ENCODE data around the gene FCER1G. TPM values are rescaled to one million over a fixed set of nuclear protein-coding genes. Genes with fewer than 3 reads are reported as not detected.

FCER1G gene
- total RNA-seq, 2 experiments from 2014 or later = 2.0 TPM

DNA sequence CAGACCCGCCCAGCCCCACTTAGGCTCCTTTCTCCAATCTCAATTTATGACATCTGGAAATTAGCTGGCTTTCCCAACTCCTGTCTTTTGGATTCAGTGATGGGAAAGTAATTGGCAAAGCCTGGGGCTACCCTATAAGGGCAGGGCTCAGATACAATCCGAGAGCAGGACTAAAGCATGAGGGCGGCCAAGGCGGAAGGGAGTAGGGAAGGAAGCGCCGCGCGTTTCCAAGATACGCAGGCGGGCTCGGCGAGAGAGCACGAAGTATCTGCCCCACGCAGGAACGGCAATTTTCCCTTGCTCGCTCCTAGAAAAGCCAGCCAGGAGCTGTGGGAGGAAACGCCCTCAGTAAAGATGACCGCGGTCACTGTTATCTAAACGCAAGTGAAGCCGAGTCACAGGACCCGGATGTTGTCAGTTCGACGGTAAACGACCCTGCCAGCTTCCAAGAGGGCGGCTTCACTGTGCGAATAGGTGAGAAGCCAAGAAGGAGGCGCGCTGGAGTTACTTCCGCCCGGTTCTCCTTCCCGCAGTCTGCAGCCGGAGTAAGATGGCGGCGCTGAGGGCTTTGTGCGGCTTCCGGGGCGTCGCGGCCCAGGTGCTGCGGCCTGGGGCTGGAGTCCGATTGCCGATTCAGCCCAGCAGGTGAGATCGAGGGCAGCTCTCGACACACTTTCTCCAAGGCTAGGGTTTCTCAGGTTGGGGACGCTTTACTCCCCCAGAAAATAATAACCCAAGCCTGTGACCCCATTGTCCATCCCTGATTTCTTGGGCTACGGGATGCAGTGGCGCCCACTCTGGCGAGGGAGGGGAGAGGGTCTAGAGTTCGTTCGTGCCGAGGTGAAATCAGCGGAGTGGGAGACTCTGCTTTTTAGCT lies 13.0 kb upstream of the FCER1G start, which contains the start of gene NDUFS2:
NDUFS2 (plus strand) TSS at position 532 of the 877 bp plus-strand sequence; CDS start at position 551, 19 bp downstream.
- CTCF ChIA-PET = interaction anchor here (0.5 to 4.5 kb wide), 11 partner anchors 9 to 180 kb away, joined by 3 to 43 read pairs (median 5); partner anchors contain the start of genes DEDD, PPOX, TOMM40L and UFC1
- peak within 1 kb of the TSS; percentile 99 for H3K4me3 Mint-ChIP-seq
- peaks cover 47% of the 10 kb centered on the region for H3K4me1 ChIP-seq (ENCODE audit: insufficient read depth, low read length)
- ATAC-seq (ENCODE audit: poor library complexity) (peak; percentile 99), DNase-seq (peak; percentile 90 to 99 (median 94))
- peak within 1 kb of the TSS; percentile 66 for H3K4me3 ChIP-seq (ENCODE audit: low read length)
- H3K4me1 Mint-ChIP-seq (ENCODE audit: low read depth) = peaks cover 66% of the 10 kb centered on the region
- H3K36me3 Mint-ChIP-seq (ENCODE audit: low read depth) = peaks cover 42% of the 10 kb centered on the region
- intact Hi-C loops (cut with DNase I, micrococcal nuclease) = loop anchor here (1.0 to 2.0 kb wide), 3 partner anchors 17 to 187 kb away; partner anchors contain the start of gene TOMM40L (in 1 of the 2)
- H3K27ac ChIP-seq (ENCODE audit: low read depth in 1 of 2, low read length in 2 of 2) = peak within 1 kb of the TSS; percentile 85 to 86
- peaks cover 36% of the 10 kb centered on the region for H3K36me3 ChIP-seq (ENCODE audit: insufficient read depth, low read length)
- H3K27me3 ChIP-seq (ENCODE audit: control insufficient read depth in 1 of 2, insufficient read depth in 2 of 2, low read length in 2 of 2) = no peaks in the 10 kb centered on the region
- no peaks in the 10 kb centered on the region for H3K27me3 Mint-ChIP-seq
- H3K9me3 Mint-ChIP-seq = no peaks in the 10 kb centered on the region
- TF ChIP-seq, protein P1, sequence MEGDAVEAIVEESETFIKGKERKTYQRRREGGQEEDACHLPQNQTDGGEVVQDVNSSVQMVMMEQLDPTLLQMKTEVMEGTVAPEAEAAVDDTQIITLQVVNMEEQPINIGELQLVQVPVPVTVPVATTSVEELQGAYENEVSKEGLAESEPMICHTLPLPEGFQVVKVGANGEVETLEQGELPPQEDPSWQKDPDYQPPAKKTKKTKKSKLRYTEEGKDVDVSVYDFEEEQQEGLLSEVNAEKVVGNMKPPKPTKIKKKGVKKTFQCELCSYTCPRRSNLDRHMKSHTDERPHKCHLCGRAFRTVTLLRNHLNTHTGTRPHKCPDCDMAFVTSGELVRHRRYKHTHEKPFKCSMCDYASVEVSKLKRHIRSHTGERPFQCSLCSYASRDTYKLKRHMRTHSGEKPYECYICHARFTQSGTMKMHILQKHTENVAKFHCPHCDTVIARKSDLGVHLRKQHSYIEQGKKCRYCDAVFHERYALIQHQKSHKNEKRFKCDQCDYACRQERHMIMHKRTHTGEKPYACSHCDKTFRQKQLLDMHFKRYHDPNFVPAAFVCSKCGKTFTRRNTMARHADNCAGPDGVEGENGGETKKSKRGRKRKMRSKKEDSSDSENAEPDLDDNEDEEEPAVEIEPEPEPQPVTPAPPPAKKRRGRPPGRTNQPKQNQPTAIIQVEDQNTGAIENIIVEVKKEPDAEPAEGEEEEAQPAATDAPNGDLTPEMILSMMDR (IDR thresholded peaks at IDR 0.05) = no peak
- POLR2A ChIA-PET = interaction anchor here (0.6 to 5.0 kb wide), 38 partner anchors 9 to 939 kb away, joined by 3 to 95 read pairs (median 6); partner anchors contain the start of genes APOA2, ARHGAP30, B4GALT3 and DCAF8
- no peaks in the 10 kb centered on the region for H3K9me3 ChIP-seq (ENCODE audit: control insufficient read depth in 1 of 2, insufficient read depth in 1 of 2, low read length in 2 of 2)
- peak within 1 kb of the TSS; percentile 95 for H3K27ac Mint-ChIP-seq

DNA sequence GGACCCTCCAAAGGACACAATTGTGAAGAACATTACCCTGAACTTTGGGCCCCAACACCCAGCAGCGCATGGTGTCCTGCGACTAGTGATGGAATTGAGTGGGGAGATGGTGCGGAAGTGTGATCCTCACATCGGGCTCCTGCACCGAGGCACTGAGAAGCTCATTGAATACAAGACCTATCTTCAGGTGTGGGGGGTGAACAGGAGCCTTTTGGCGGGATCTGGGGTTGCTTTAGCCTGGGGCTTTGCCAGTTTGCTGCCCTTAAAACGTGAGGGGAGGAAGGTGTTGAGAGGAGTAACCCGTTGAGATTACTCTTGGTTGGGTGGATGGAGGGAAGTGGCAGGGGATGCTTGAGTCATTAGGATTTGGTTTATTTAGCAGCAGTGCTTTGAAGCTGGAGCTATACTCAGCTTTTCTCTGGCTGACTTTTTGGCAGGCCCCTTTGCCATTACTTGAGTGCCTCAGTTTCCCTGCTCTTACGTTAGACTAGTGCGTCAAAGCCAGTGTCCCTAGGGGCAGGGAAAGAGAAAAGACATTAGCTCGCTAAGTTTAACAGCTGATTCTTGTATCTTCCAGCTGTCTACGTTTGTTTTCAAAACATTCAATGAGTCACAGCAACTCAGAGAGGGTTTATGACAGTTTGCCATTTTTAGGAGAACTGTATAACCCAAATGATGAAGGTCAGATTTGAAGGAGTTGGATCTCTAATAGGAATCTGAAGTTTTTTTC lies 8.5 kb upstream of the FCER1G start:
- no peaks in the 10 kb centered on the region for H3K9me3 Mint-ChIP-seq
- DNase-seq (no peak), ATAC-seq (ENCODE audit: poor library complexity) (no peak)
- H3K36me3 ChIP-seq (ENCODE audit: insufficient read depth, low read length) = peaks cover 79% of the 10 kb centered on the region
- TF ChIP-seq, protein P1 (IDR thresholded peaks at IDR 0.05) = no peak
- H3K4me1 ChIP-seq (ENCODE audit: insufficient read depth, low read length) = peaks cover 37% of the 10 kb centered on the region
- H3K4me3 ChIP-seq (ENCODE audit: low read length) = no peak overlapping the region
- no peak overlapping the region for H3K27ac Mint-ChIP-seq
- no peaks in the 10 kb centered on the region for H3K9me3 ChIP-seq (ENCODE audit: control insufficient read depth in 1 of 2, insufficient read depth in 1 of 2, low read length in 2 of 2)
- ChIA-PET POLR2A (interaction anchor here (0.7 to 1.9 kb wide), 4 partner anchors 10 to 53 kb away, joined by 3 to 5 read pairs (median 3); partner anchors contain the start of genes TOMM40L and UFC1), CTCF (interaction anchor here (1.1 to 2.6 kb wide), 4 partner anchors 19 to 108 kb away, joined by 3 to 14 read pairs (median 3); partner anchors contain the start of genes SDHC and TOMM40L)
- peaks cover 80% of the 10 kb centered on the region for H3K36me3 Mint-ChIP-seq (ENCODE audit: low read depth)
- no peaks in the 10 kb centered on the region for H3K27me3 Mint-ChIP-seq
- H3K27me3 ChIP-seq (ENCODE audit: control insufficient read depth in 1 of 2, insufficient read depth in 2 of 2, low read length in 2 of 2) = no peaks in the 10 kb centered on the region
- no peak overlapping the region for H3K4me3 Mint-ChIP-seq
- H3K27ac ChIP-seq (ENCODE audit: low read depth in 1 of 2, low read length in 2 of 2) = no peak overlapping the region
- H3K4me1 Mint-ChIP-seq (ENCODE audit: low read depth) = peaks cover 67% of the 10 kb centered on the region
- intact Hi-C loops (cut with DNase I, micrococcal nuclease) = no loop called here

DNA sequence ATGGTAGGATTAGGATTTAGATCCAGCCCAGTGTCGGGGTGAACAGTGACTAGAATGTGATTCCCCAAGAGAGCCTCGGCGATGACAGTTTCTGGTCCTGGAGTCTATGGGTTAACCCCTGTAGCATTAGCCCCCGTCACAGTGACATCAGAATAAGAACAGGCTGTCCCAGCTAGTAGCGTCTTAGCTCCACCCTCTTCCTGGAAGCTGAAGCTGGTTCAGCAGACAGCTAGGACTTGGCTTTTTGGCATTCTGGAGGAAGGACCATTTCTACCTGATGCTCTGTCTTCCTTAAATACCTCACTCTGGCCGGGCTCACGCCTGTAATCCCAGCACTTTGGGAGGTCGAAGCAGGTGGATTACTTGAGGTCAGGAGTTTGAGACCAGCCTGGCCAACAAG lies 7.9 kb upstream of the FCER1G start:
- Histone ChIP-seq H3K36me3 (ENCODE audit: insufficient read depth, low read length) (peaks cover 85% of the 10 kb centered on the region), H3K4me3 (ENCODE audit: low read length) (no peak overlapping the region), H3K27ac (ENCODE audit: low read depth in 1 of 2, low read length in 2 of 2) (no peak overlapping the region), H3K9me3 (ENCODE audit: control insufficient read depth in 1 of 2, insufficient read depth in 1 of 2, low read length in 2 of 2) (no peaks in the 10 kb centered on the region), H3K27me3 (ENCODE audit: control insufficient read depth in 1 of 2, insufficient read depth in 2 of 2, low read length in 2 of 2) (no peaks in the 10 kb centered on the region), H3K4me1 (ENCODE audit: insufficient read depth, low read length) (peaks cover 32% of the 10 kb centered on the region)
- Mint-ChIP-seq H3K9me3 (no peaks in the 10 kb centered on the region), H3K27ac (no peak overlapping the region), H3K4me1 (ENCODE audit: low read depth) (peaks cover 61% of the 10 kb centered on the region), H3K4me3 (no peak overlapping the region), H3K36me3 (ENCODE audit: low read depth) (peaks cover 83% of the 10 kb centered on the region), H3K27me3 (no peaks in the 10 kb centered on the region)
- DNase-seq (no peak), ATAC-seq (ENCODE audit: poor library complexity) (no peak)
- ChIA-PET CTCF (interaction anchor here (1.1 to 2.6 kb wide), 3 partner anchors 18 to 107 kb away, joined by 3 to 14 read pairs (median 3); partner anchors contain the start of genes SDHC and TOMM40L), POLR2A (interaction anchor here (1.3 kb wide), 1 partner anchor 9 kb away, joined by 3 read pairs; no protein-coding TSS in a partner anchor)
- TF ChIP-seq, protein P1 (IDR thresholded peaks at IDR 0.05) = no peak
- intact Hi-C loops (cut with DNase I, micrococcal nuclease) = no loop called here

Measured in CD4-positive, alpha-beta T cell (primary cell).